GM23248 (cell line): ENCODE measurements around the gene POLR2B. TPM values are rescaled to one million over a fixed set of nuclear protein-coding genes. Genes with fewer than 3 reads are reported as not detected.
A peak's percentile ranks its signal among the peaks of the same experiment; 100 is the strongest.

Experiments
- DNase-seq: peaks from one replicate; pipeline ENCODE4 v3.0.0-alpha.2; 2015
- H2AFZ ChIP-seq: fragments of 200-600 bp; sonication (generic); 2 replicates; pipeline ENCODE4 v1.6.1; 2016; ENCODE audit warnings: antibody characterized with exemption
- H3F3A ChIP-seq: fragments of 200-600 bp; sonication (generic); 2 replicates; pipeline ENCODE4 v1.6.1; 2016; ENCODE audit warnings: mild to moderate bottlenecking, antibody characterized with exemption, mixed run types; ENCODE audit not compliant: insufficient read depth
- H3K27ac ChIP-seq: fragments of 200-600 bp; sonication (generic); 2 replicates; pipeline ENCODE4 v1.5.1; 2016; ENCODE audit warnings: mild to moderate bottlenecking
- H3K27me3 ChIP-seq: fragments of 200-600 bp; sonication (generic); replicated peaks from 2 replicates; pipeline ENCODE4 v1.6.1; 2016; ENCODE audit warnings: mild to moderate bottlenecking; ENCODE audit not compliant: insufficient read depth
- H3K36me3 ChIP-seq: fragments of 200-600 bp; sonication (generic); 2 replicates; pipeline ENCODE4 v1.6.1; 2016; ENCODE audit warnings: low read depth, mild to moderate bottlenecking
- H3K4me1 ChIP-seq: fragments of 200-600 bp; sonication (generic); 2 replicates; pipeline ENCODE4 v1.6.1; 2016; ENCODE audit warnings: mild to moderate bottlenecking; ENCODE audit not compliant: insufficient read depth
- H3K4me2 ChIP-seq: fragments of 200-600 bp; sonication (generic); one replicate; pipeline ENCODE4 v1.6.1; 2016; ENCODE audit warnings: mild to moderate bottlenecking; ENCODE audit not compliant: unreplicated experiment
- H3K4me3 ChIP-seq: fragments of 200-600 bp; sonication (generic); 2 replicates; pipeline ENCODE4 v1.5.1; 2016; ENCODE audit warnings: mild to moderate bottlenecking
- H3K79me2 ChIP-seq: fragments of 200-600 bp; sonication (generic); 2 replicates; pipeline ENCODE4 v1.6.1; 2016; ENCODE audit warnings: mild to moderate bottlenecking; ENCODE audit not compliant: insufficient read depth
- H3K9ac ChIP-seq: fragments of 200-600 bp; sonication (generic); 2 replicates; pipeline ENCODE4 v1.6.1; 2016; ENCODE audit warnings: mild to moderate bottlenecking
- H3K9me2 ChIP-seq: fragments of 200-600 bp; sonication (generic); 2 replicates; pipeline ENCODE4 v1.6.1; 2016; ENCODE audit warnings: mixed run types, mild to moderate bottlenecking, moderate library complexity; ENCODE audit not compliant: insufficient read depth
- H3K9me3 ChIP-seq: fragments of 200-600 bp; sonication (generic); one replicate; pipeline ENCODE4 v1.6.1; 2017; ENCODE audit warnings: low read depth
- H4K20me1 ChIP-seq: fragments of 200-600 bp; sonication (generic); 2 replicates; pipeline ENCODE4 v1.6.0; 2016; ENCODE audit not compliant: insufficient read depth
- EZH2 ChIP-seq: fragments of 200-600 bp; sonication (generic); IDR thresholded peaks from 2 replicates; pipeline ENCODE4 v1.6.1; 2018; ENCODE audit warnings: antibody characterized with exemption, mild to moderate bottlenecking; ENCODE audit not compliant: insufficient read depth, poor library complexity, severe bottlenecking
- EZH2phosphoT487 ChIP-seq: fragments of 200-600 bp; sonication (generic); IDR thresholded peaks from 2 replicates; pipeline ENCODE4 v1.6.1; 2018; ENCODE audit warnings: antibody characterized with exemption, moderate library complexity, mild to moderate bottlenecking, low read depth; ENCODE audit not compliant: insufficient read depth
- WGBS, 2 experiments: methylation state at CpG; one replicate each; pipeline ENCODE4 v1.1.6; 2015 to 2017; ENCODE audit warnings: low lambda C conversion rate in 2 of 2, low coverage in 1 of 2; ENCODE audit errors: missing lambda C conversion rate in 2 of 2; 5-methylcytosine and 5-hydroxymethylcytosine counted together
- in situ Hi-C: fragments of 300-500 bp; cut with MboI; formaldehyde crosslinking; loops from 2 replicates; pipeline ENCODE4 v1.15.0; 2020
- polyA plus RNA-seq: library from polyadenylated mRNA; unstranded; fragments of >200 nt; fragmentation: Nextera tagmentation; extraction: Ambion mirVana; gene quantifications from 2 replicates; pipeline ENCODE4 v1.2.1, GENCODE V29; 2016
- total RNA-seq: library from RNA; depleted of rRNA; stranded (reverse); fragments of >200 nt; shearing (Covaris generic); gene quantifications from 2 replicates; pipeline ENCODE4 v1.2.3, GENCODE V29; 2014

The POLR2B gene
- total and polyA plus RNA-seq, 2 experiments from 2014 or later, result 50.8 to 86.1 TPM

DNA sequence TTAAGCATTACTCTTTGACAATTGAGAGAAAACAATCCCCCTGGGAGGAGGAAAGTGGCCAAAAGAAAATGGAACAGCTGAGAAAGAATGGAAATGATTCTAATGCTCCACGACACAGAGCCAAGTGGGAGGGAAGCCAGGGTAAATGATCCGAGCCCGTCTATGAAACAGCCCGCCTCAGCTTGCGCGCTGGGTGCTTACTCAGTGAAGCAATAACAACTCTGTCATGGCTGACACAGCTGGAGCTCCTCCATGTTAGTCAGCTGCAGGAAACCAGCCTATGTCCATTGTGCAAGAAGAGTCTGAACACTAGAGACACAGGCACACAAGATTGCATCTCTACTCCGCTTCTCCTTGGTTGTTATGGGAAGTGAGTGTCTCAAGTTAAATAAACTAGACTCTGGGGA lies 20.6 kb upstream of the POLR2B start:
- Histone ChIP-seq H3K9me2 (no peaks in the 10 kb centered on the region), H3K27me3 (no peaks in the 10 kb centered on the region), H3K36me3 (peaks cover under 1% of the 10 kb centered on the region; the same call in 1 of the 2 replicates), H3K79me2 (no peaks in the 10 kb centered on the region), H3F3A (peaks cover 25% of the 10 kb centered on the region), H3K4me2 (peak overlapping the region; percentile 81), H4K20me1 (no peaks in the 10 kb centered on the region), H3K9me3 (no peaks in the 10 kb centered on the region), H2AFZ (peak overlapping the region; percentile 55), H3K4me3 (peak overlapping the region; percentile 60), H3K9ac (peak overlapping the region; percentile 76), H3K27ac (peak overlapping the region; percentile 94), H3K4me1 (peaks cover 13% of the 10 kb centered on the region)
- in situ Hi-C loops, result no loop called here
- peak; percentile 99 for DNase-seq
- no peak for TF ChIP-seq EZH2phosphoT487
- TF ChIP-seq EZH2, result no peak
- WGBS, 2 experiments, result 1% methylated on average over 7 of the region's 7 CpGs

DNA sequence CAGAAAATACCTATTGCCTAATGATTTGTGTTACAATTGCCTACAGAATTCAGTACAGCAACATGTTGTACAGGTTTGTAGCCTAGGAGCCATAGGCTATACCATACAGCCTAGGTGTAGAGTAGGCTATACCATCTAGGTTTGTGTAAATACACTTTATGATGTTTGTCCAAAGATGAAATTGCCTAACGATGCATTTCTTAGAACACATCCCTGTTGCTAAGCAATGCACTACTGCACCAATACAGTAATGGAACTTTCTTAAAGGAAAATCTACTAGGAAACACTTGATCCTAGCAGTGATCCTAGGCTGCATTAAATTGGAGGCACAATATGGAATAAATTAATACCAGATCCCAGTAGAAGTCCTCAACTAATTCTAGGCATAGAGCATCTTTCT lies 19.6 kb upstream of the POLR2B start:
- H3K27me3 ChIP-seq, result no peaks in the 10 kb centered on the region
- peaks cover 13% of the 10 kb centered on the region for H3K4me1 ChIP-seq
- H3K4me2 ChIP-seq, result peak overlapping the region; percentile 78
- H3K9me2 ChIP-seq, result no peaks in the 10 kb centered on the region
- TF ChIP-seq EZH2 (no peak), EZH2phosphoT487 (no peak)
- H3K4me3 ChIP-seq, result no peak overlapping the region
- peaks cover 25% of the 10 kb centered on the region for H3F3A ChIP-seq
- peak overlapping the region; percentile 76 for H3K9ac ChIP-seq
- in situ Hi-C loops, result no loop called here
- peak overlapping the region; percentile 37; the same call in 1 of the 2 replicates for H2AFZ ChIP-seq
- no peaks in the 10 kb centered on the region for H4K20me1 ChIP-seq
- H3K36me3 ChIP-seq, result peaks cover 8% of the 10 kb centered on the region; the same call in 1 of the 2 replicates
- H3K27ac ChIP-seq, result peak overlapping the region; percentile 94
- no peaks in the 10 kb centered on the region for H3K79me2 ChIP-seq
- no peaks in the 10 kb centered on the region for H3K9me3 ChIP-seq
- DNase-seq, result peak; percentile 43
- WGBS, 2 experiments, result 13 to 18% methylated on average over 1 of the region's 1 CpG

- in situ Hi-C loops, result no loop called here
- no peak for TF ChIP-seq EZH2
- TF ChIP-seq EZH2phosphoT487, result no peak
These were observed 17.6 kb upstream of the POLR2B start for GRCh38 chr4:56961107-56961500.

GRCh38 chr4:56971383-56971782 lies 7.3 kb upstream of the POLR2B start:
- Histone ChIP-seq H3K9me2 (no peaks in the 10 kb centered on the region), H3K27ac (no peak overlapping the region), H2AFZ (no peak overlapping the region), H3K4me3 (no peak overlapping the region), H3K4me1 (no peaks in the 10 kb centered on the region; the same call in 1 of the 2 replicates), H3K27me3 (no peaks in the 10 kb centered on the region), H3K9me3 (no peaks in the 10 kb centered on the region), H3F3A (no peaks in the 10 kb centered on the region), H3K36me3 (peaks cover 42% of the 10 kb centered on the region), H4K20me1 (no peaks in the 10 kb centered on the region), H3K4me2 (no peak overlapping the region), H3K79me2 (peaks cover 50% of the 10 kb centered on the region), H3K9ac (no peak overlapping the region)
- 98 to 100% methylated on average over 2 of the region's 2 CpGs for whole genome bisulfite sequencing, 2 experiments
- DNase-seq, result no peak
- in situ Hi-C loops, result no loop called here
- TF ChIP-seq EZH2 (no peak), EZH2phosphoT487 (no peak)

More at GRCh38 chr4:56961107-56961500, 17.6 kb upstream of the POLR2B start:
- no peaks in the 10 kb centered on the region for H4K20me1 ChIP-seq
- peaks cover 17% of the 10 kb centered on the region for H3K36me3 ChIP-seq
- H3K9me3 ChIP-seq, result no peaks in the 10 kb centered on the region
- WGBS, 2 experiments, result 100% methylated on average over 2 of the region's 2 CpGs
- H2AFZ ChIP-seq, result no peak overlapping the region
- no peaks in the 10 kb centered on the region for H3K9me2 ChIP-seq
- peaks cover 13% of the 10 kb centered on the region for H3K4me1 ChIP-seq
- DNase-seq, result no peak
- no peaks in the 10 kb centered on the region for H3K79me2 ChIP-seq
- peaks cover 25% of the 10 kb centered on the region for H3F3A ChIP-seq
- H3K27ac ChIP-seq, result no peak overlapping the region
- H3K4me3 ChIP-seq, result no peak overlapping the region
- H3K9ac ChIP-seq, result no peak overlapping the region
- H3K4me2 ChIP-seq, result no peak overlapping the region
- H3K27me3 ChIP-seq, result no peaks in the 10 kb centered on the region
